H1 (cell line): ENCODE results near the gene ABCB10. TPM values are rescaled to one million over a fixed set of nuclear protein-coding genes. Genes with fewer than 3 reads are reported as not detected.

Experiments used
- CTCF ChIA-PET: fragments of 300-600 bp; sonication (Branson Sonifier 250); formaldehyde crosslinking; loops from one replicate; lab custom pipeline; 2021; ENCODE audit not compliant: partially characterized antibody; lab: Charles Lee
- POLR2A ChIA-PET: fragments of 300-600 bp; sonication (Branson Sonifier 250); formaldehyde crosslinking; loops from one replicate; lab custom pipeline; 2021; ENCODE audit warnings: inconsistent platforms; ENCODE audit not compliant: partially characterized antibody; lab: Charles Lee
- DNase-seq, 2 experiments: peaks; one replicate each; pipeline versions ENCODE4 v3.0.0 to v3.0.0-alpha.2; 2010 to 2022; ENCODE audit warnings: low spot score in 2 of 2, low read depth in 1 of 2, mixed read lengths in 1 of 2
- FAIRE-seq: peaks from 2 replicates; lab custom pipeline; 2011; peaks lifted over from hg19 to GRCh38; lab: Jason Lieb, UNC
- H2AFZ ChIP-seq: 2 replicates; pipeline ENCODE4 v1.8.1; 2012; ENCODE audit warnings: low read length, inconsistent platforms
- H2AK5ac ChIP-seq: 2 replicates; pipeline ENCODE4 v1.6.1; 2013; ENCODE audit warnings: low read depth, low read length
- H2BK120ac ChIP-seq: replicated peaks from 2 replicates; pipeline ENCODE3; 2013; ENCODE audit warnings: low read depth, low read length, inconsistent platforms
- H2BK12ac ChIP-seq: 2 replicates; pipeline ENCODE4 v1.6.1; 2013; ENCODE audit warnings: low read depth, low read length
- H2BK15ac ChIP-seq: 2 replicates; pipeline ENCODE4 v1.6.1; 2013; ENCODE audit warnings: low read length
- H2BK20ac ChIP-seq: 2 replicates; pipeline ENCODE4 v1.6.1; 2013; ENCODE audit warnings: low read length
- H2BK5ac ChIP-seq: 2 replicates; pipeline ENCODE4 v1.6.1; 2013; ENCODE audit warnings: low read depth, low read length
- H3K14ac ChIP-seq: 2 replicates; pipeline ENCODE4 v1.6.1; 2013; ENCODE audit warnings: inconsistent platforms; ENCODE audit not compliant: insufficient read length
- H3K18ac ChIP-seq: 2 replicates; pipeline ENCODE4 v1.6.1; 2013; ENCODE audit warnings: low read length; ENCODE audit errors: extremely low read depth
- H3K23ac ChIP-seq: 2 replicates; pipeline ENCODE4 v1.6.1; 2013; ENCODE audit warnings: inconsistent platforms; ENCODE audit not compliant: insufficient read length
- H3K23me2 ChIP-seq: 2 replicates; pipeline ENCODE4 v1.6.1; 2013; ENCODE audit warnings: low read depth, low read length
- H3K27ac ChIP-seq: 2 replicates; pipeline ENCODE4 v1.6.1; 2011; ENCODE audit warnings: low read depth, low read length, inconsistent platforms
- H3K27me3 ChIP-seq, 4 experiments: replicated peaks in 1 of 4; 1 replicate in 1 of 4; 2 replicates in 3 of 4; pipeline versions ENCODE4 v1.6.1 to v1.8.1; 2011 to 2013; ENCODE audit warnings: low read length in 3 of 4, mild to moderate bottlenecking in 3 of 4, inconsistent platforms in 2 of 4, mixed read lengths in 2 of 4, moderate library complexity in 1 of 4; ENCODE audit not compliant: control insufficient read depth in 3 of 4, insufficient read depth in 3 of 4; ENCODE audit errors: extremely low read depth in 1 of 4
- H3K36me3 ChIP-seq, 4 experiments: 2 replicates each; pipeline versions ENCODE4 v1.6.1 to v1.8.1; 2011 to 2013; ENCODE audit warnings: mild to moderate bottlenecking in 4 of 4, low read length in 3 of 4, moderate library complexity in 2 of 4, control low read depth in 1 of 4, inconsistent platforms in 1 of 4; ENCODE audit not compliant: insufficient read depth in 4 of 4, control insufficient read depth in 2 of 4
- H3K4ac ChIP-seq: replicated peaks from 2 replicates; pipeline ENCODE3; 2013; ENCODE audit warnings: low read length, low read depth, mixed read lengths, inconsistent platforms; ENCODE audit not compliant: insufficient read length
- H3K4me1 ChIP-seq, 4 experiments: replicated peaks in 1 of 4; 1 replicate in 1 of 4; 2 replicates in 3 of 4; pipeline versions ENCODE4 v1.6.1 to v1.8.1; 2011 to 2013; ENCODE audit warnings: low read length in 3 of 4, inconsistent platforms in 2 of 4, mixed read lengths in 1 of 4; ENCODE audit not compliant: insufficient read depth in 4 of 4, control insufficient read depth in 3 of 4
- H3K4me2 ChIP-seq, 2 experiments: 2 replicates each; pipeline versions ENCODE4 v1.6.1 to v1.8.1; 2011 to 2013; ENCODE audit warnings: low read depth in 2 of 2, low read length in 2 of 2, control low read depth in 1 of 2, inconsistent platforms in 1 of 2, mild to moderate bottlenecking in 1 of 2; ENCODE audit not compliant: insufficient read depth in 1 of 2
- H3K4me3 ChIP-seq, 4 experiments: fragments of 200-600, 300-600 bp in 1 of 4; sonication (generic), shearing (Covaris generic), sonication (Bioruptor Twin) in 1 of 4; 2 replicates each; pipeline versions ENCODE4 v1.5.1 to v1.8.1; 2011 to 2016; ENCODE audit warnings: low read length in 4 of 4, low read depth in 3 of 4, control low read depth in 2 of 4, inconsistent platforms in 2 of 4, mild to moderate bottlenecking in 2 of 4, mixed read lengths in 1 of 4, moderate library complexity in 1 of 4; ENCODE audit not compliant: insufficient read depth in 2 of 4; ENCODE audit errors: extremely low read depth in 1 of 4
- H3K56ac ChIP-seq: replicated peaks from 2 replicates; pipeline ENCODE3; 2013; ENCODE audit warnings: low read depth, mild to moderate bottlenecking, mixed read lengths, low read length, inconsistent platforms; ENCODE audit not compliant: insufficient read length
- H3K79me1 ChIP-seq: 2 replicates; pipeline ENCODE4 v1.6.1; 2013; ENCODE audit warnings: low read depth, low read length, control low read depth
- H3K79me2 ChIP-seq, 2 experiments: 2 replicates each; pipeline versions ENCODE4 v1.6.1 to v1.8.1; 2012 to 2013; ENCODE audit warnings: low read length in 2 of 2, mild to moderate bottlenecking in 2 of 2, inconsistent platforms in 1 of 2; ENCODE audit not compliant: insufficient read depth in 2 of 2, control insufficient read depth in 1 of 2
- H3K9ac ChIP-seq, 4 experiments: replicated peaks in 1 of 4; 1 replicate in 1 of 4; 2 replicates in 3 of 4; pipeline versions ENCODE4 v1.6.1 to v1.8.1; 2011 to 2013; ENCODE audit warnings: low read depth in 3 of 4, low read length in 3 of 4, control low read depth in 2 of 4, mild to moderate bottlenecking in 2 of 4, moderate library complexity in 2 of 4, inconsistent platforms in 1 of 4; ENCODE audit errors: extremely low read depth in 1 of 4
- H3K9me3 ChIP-seq, 2 experiments: 2 replicates each; pipeline versions ENCODE4 v1.6.1 to v1.8.1; 2012 to 2013; ENCODE audit warnings: mild to moderate bottlenecking in 2 of 2, moderate library complexity in 2 of 2, control low read depth in 1 of 2, inconsistent platforms in 1 of 2, low read depth in 1 of 2, low read length in 1 of 2, mixed read lengths in 1 of 2; ENCODE audit not compliant: insufficient read depth in 2 of 2
- H4K20me1 ChIP-seq, 2 experiments: replicated peaks in 1 of 2; 2 replicates each; pipeline versions ENCODE3 to v1.8.1; 2011 to 2013; ENCODE audit warnings: inconsistent platforms in 2 of 2, low read length in 2 of 2, mild to moderate bottlenecking in 1 of 2; ENCODE audit not compliant: insufficient read depth in 2 of 2, control insufficient read depth in 1 of 2
- H4K5ac ChIP-seq: 2 replicates; pipeline ENCODE4 v1.6.1; 2013; ENCODE audit warnings: low read length, low read depth, mixed read lengths, inconsistent platforms; ENCODE audit not compliant: insufficient read length
- H4K8ac ChIP-seq: 2 replicates; pipeline ENCODE4 v1.8.0; 2013; ENCODE audit warnings: mild to moderate bottlenecking, moderate library complexity, low read length, inconsistent platforms; ENCODE audit not compliant: insufficient read depth; ENCODE audit errors: extremely low read depth
- H4K91ac ChIP-seq: replicated peaks from 2 replicates; pipeline ENCODE3; 2013; ENCODE audit warnings: low read length, mixed read lengths, inconsistent platforms; ENCODE audit not compliant: insufficient read length
- ASH2L ChIP-seq: fragments of 200-600, 300-600 bp; sonication (generic); IDR thresholded peaks from one replicate; pipeline ENCODE4 v1.7.1; 2017; ENCODE audit warnings: low read length
- MAX ChIP-seq: IDR thresholded peaks from 2 replicates; pipeline ENCODE4 v1.6.1; 2012; ENCODE audit warnings: inconsistent platforms
- polyA plus RNA-seq, 7 experiments: library from polyadenylated mRNA; depleted of rRNA in 3 of 7; stranded (reverse) in 5 of 7; unstranded in 2 of 7; fragments of >200 nt in 5 of 7; fragments of 200-250 nt in 2 of 7; gene quantifications; 1 replicate in 5 of 7; 2 replicates in 1 of 7; 4 replicates in 1 of 7; pipeline versions ENCODE4 v1.2.1 to v1.2.3, GENCODE V29; 2011 to 2013; ENCODE audit warnings: missing spikeins in 2 of 7, mixed read lengths in 2 of 7
- total RNA-seq: library from RNA; stranded (reverse); fragmentation: NEBNext Ultra II Directional; extraction: Animal tissue kit (Norgen Biotek cat#: 25700); gene quantifications from 2 replicates; pipeline ENCODE4 v1.2.1, GENCODE V29; 2021

The ABCB10 gene
- total and polyA plus RNA-seq, 2 of the 8 experiments (the other 6 are each of a cell fraction or from before 2014, with no cell fraction given), result 3.6 to 11.9 TPM

DNA sequence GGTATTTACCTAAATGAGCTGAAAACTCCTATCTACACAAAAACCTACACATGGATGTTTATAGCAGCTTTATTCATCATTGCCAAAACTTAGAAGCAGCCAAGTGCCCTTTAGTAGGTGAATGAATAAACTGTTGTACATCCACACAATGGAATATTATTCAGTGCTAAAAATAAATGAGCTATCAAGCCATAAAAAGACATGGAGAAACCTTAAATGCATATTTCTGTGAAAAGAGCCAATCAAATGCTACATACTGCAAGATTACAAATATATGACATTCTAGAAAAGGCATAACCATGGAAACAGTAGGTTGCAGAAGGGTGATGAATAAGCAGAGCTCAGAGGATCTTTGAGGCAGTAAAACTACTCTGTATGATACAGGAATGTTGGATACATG is 23.3 kb downstream of the ABCB10 start:
- Histone ChIP-seq H3K4ac (no peak overlapping the region), H4K5ac (no peak overlapping the region), H3K9ac (no peak overlapping the region), H3K79me2 (no peaks in the 10 kb centered on the region), H4K91ac (no peak overlapping the region), H2BK5ac (no peak overlapping the region), H3K36me3 (peaks cover 0 to 9% (median 3%) of the 10 kb centered on the region in 4 experiments; a peak in 5 of 8 replicates), H3K56ac (no peak overlapping the region), H3K4me1 (no peaks in the 10 kb centered on the region), H3K4me3 (no peak overlapping the region), H2BK15ac (no peak overlapping the region), H2BK12ac (no peak overlapping the region), H3K9me3 (no peaks in the 10 kb centered on the region), H2BK20ac (no peak overlapping the region), H3K23ac (no peak overlapping the region), H3K4me2 (no peak overlapping the region), H3K23me2 (no peaks in the 10 kb centered on the region), H2AK5ac (no peak overlapping the region), H3K27ac (no peak overlapping the region), H3K27me3 (no peaks in the 10 kb centered on the region), H2BK120ac (no peak overlapping the region), H2AFZ (no peak overlapping the region), H4K20me1 (peaks cover 0 to 2% of the 10 kb centered on the region in 2 experiments), H3K18ac (no peak overlapping the region), H3K14ac (no peak overlapping the region), H3K79me1 (no peaks in the 10 kb centered on the region; the same call in 1 of the 2 replicates), H4K8ac (no peak overlapping the region)
- DNase-seq (no peak), FAIRE-seq (no peak)
- POLR2A ChIA-PET, result no interaction called here
- TF ChIP-seq MAX (no peak), ASH2L (no peak)
- CTCF ChIA-PET, result interaction anchor here (0.6 to 1.2 kb wide), 2 partner anchors 23 to 64 kb away, joined by 3 to 7 read pairs; partner anchors contain the start of gene ABCB10
